ENCODE results near the gene AGXT. TPM values are rescaled to one million over a fixed set of nuclear protein-coding genes. Genes with fewer than 3 reads are reported as not detected.

The AGXT gene
- total RNA-seq, 1 experiment from 2014 or later, result not detected

GRCh38 chr2:240846873-240847595 lies 21.6 kb upstream of the AGXT start:
- H3K36me3 ChIP-seq (ENCODE audit: insufficient read depth, low read length, poor library complexity, severe bottlenecking), result no peaks in the 10 kb centered on the region
- H3K4me1 ChIP-seq (ENCODE audit: insufficient read depth, low read length, poor library complexity, severe bottlenecking), result no peaks in the 10 kb centered on the region
- BruUV-seq (replicated peaks), result no TSS peak
- POLR2A ChIA-PET (ENCODE audit: low non-redundant PET), result interaction anchor here (0.6 kb wide), 1 partner anchor 23 kb away, joined by 3 read pairs; no protein-coding TSS in a partner anchor
- H3K9me3 ChIP-seq (ENCODE audit: low read depth, low read length, poor library complexity, severe bottlenecking), result no peaks in the 10 kb centered on the region
- H3K27ac ChIP-seq (ENCODE audit: low read depth, low read length, poor library complexity, severe bottlenecking), result no peak overlapping the region
- CTCF ChIA-PET, result no interaction called here
- H3K27me3 ChIP-seq (replicated peaks; ENCODE audit: insufficient read depth, low read depth, low read length, poor library complexity), result peaks cover 4% of the 10 kb centered on the region
- H3K4me3 ChIP-seq (ENCODE audit: low read depth, low read length, poor library complexity, severe bottlenecking), result no peak overlapping the region
- TF ChIP-seq, protein P1, sequence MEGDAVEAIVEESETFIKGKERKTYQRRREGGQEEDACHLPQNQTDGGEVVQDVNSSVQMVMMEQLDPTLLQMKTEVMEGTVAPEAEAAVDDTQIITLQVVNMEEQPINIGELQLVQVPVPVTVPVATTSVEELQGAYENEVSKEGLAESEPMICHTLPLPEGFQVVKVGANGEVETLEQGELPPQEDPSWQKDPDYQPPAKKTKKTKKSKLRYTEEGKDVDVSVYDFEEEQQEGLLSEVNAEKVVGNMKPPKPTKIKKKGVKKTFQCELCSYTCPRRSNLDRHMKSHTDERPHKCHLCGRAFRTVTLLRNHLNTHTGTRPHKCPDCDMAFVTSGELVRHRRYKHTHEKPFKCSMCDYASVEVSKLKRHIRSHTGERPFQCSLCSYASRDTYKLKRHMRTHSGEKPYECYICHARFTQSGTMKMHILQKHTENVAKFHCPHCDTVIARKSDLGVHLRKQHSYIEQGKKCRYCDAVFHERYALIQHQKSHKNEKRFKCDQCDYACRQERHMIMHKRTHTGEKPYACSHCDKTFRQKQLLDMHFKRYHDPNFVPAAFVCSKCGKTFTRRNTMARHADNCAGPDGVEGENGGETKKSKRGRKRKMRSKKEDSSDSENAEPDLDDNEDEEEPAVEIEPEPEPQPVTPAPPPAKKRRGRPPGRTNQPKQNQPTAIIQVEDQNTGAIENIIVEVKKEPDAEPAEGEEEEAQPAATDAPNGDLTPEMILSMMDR (conservative IDR thresholded peaks at IDR 0.05; ENCODE audit: low read depth, low read length), result no peak
- TF ChIP-seq EZH2 (IDR thresholded peaks at IDR 0.05; ENCODE audit: borderline replicate concordance, low read depth, low read length, poor library complexity, severe bottlenecking), result no peak
- DNase-seq (ENCODE audit: low spot score), result no peak
- intact Hi-C loops (cut with micrococcal nuclease; ENCODE audit: unreplicated experiment), result loop anchor here (10.0 kb wide), 1 partner anchor 1028 kb away; no protein-coding TSS in a partner anchor

- H3K27me3 ChIP-seq (replicated peaks; ENCODE audit: insufficient read depth, low read depth, low read length, poor library complexity), result peaks cover 4% of the 10 kb centered on the region
- no peak overlapping the region for H3K27ac ChIP-seq (ENCODE audit: low read depth, low read length, poor library complexity, severe bottlenecking)
- no peak overlapping the region for H3K4me3 ChIP-seq (ENCODE audit: low read depth, low read length, poor library complexity, severe bottlenecking)
- H3K36me3 ChIP-seq (ENCODE audit: insufficient read depth, low read length, poor library complexity, severe bottlenecking), result no peaks in the 10 kb centered on the region
- POLR2A ChIA-PET (ENCODE audit: low non-redundant PET), result no interaction called here
- intact Hi-C loops (cut with micrococcal nuclease; ENCODE audit: unreplicated experiment), result loop anchor here (10.0 kb wide), 1 partner anchor 1027 kb away; no protein-coding TSS in a partner anchor
- no peaks in the 10 kb centered on the region for H3K9me3 ChIP-seq (ENCODE audit: low read depth, low read length, poor library complexity, severe bottlenecking)
- CTCF ChIA-PET, result no interaction called here
- no TSS peak for BruUV-seq (replicated peaks)
- no peak for TF ChIP-seq EZH2 (IDR thresholded peaks at IDR 0.05; ENCODE audit: borderline replicate concordance, low read depth, low read length, poor library complexity, severe bottlenecking)
- TF ChIP-seq, protein P1 (conservative IDR thresholded peaks at IDR 0.05; ENCODE audit: low read depth, low read length), result no peak
- H3K4me1 ChIP-seq (ENCODE audit: insufficient read depth, low read length, poor library complexity, severe bottlenecking), result no peaks in the 10 kb centered on the region
- no peak for DNase-seq (ENCODE audit: low spot score)
Observed at GRCh38 chr2:240847817-240848216, 20.8 kb upstream of the AGXT start.

- no peak overlapping the region for H3K27ac ChIP-seq (ENCODE audit: low read depth, low read length, poor library complexity, severe bottlenecking)
- H3K27me3 ChIP-seq (replicated peaks; ENCODE audit: insufficient read depth, low read depth, low read length, poor library complexity), result peaks cover 2% of the 10 kb centered on the region
- H3K36me3 ChIP-seq (ENCODE audit: insufficient read depth, low read length, poor library complexity, severe bottlenecking), result no peaks in the 10 kb centered on the region
- intact Hi-C loops (cut with micrococcal nuclease; ENCODE audit: unreplicated experiment), result loop anchor here (10.0 kb wide), 1 partner anchor 1026 kb away; no protein-coding TSS in a partner anchor
- no peak overlapping the region for H3K4me3 ChIP-seq (ENCODE audit: low read depth, low read length, poor library complexity, severe bottlenecking)
- H3K4me1 ChIP-seq (ENCODE audit: insufficient read depth, low read length, poor library complexity, severe bottlenecking), result no peaks in the 10 kb centered on the region
- BruUV-seq (replicated peaks), result no TSS peak
- no peaks in the 10 kb centered on the region for H3K9me3 ChIP-seq (ENCODE audit: low read depth, low read length, poor library complexity, severe bottlenecking)
- ChIA-PET CTCF (no interaction called here), POLR2A (ENCODE audit: low non-redundant PET) (no interaction called here)
- no peak for TF ChIP-seq EZH2 (IDR thresholded peaks at IDR 0.05; ENCODE audit: borderline replicate concordance, low read depth, low read length, poor library complexity, severe bottlenecking)
- TF ChIP-seq, protein P1 (conservative IDR thresholded peaks at IDR 0.05; ENCODE audit: low read depth, low read length), result no peak
- no peak for DNase-seq (ENCODE audit: low spot score)
Observed at GRCh38 chr2:240848900-240849680, 19.5 kb upstream of the AGXT start.
